A673 (cell line): ENCODE results near the gene LCMT2. TPM values are rescaled to one million over a fixed set of nuclear protein-coding genes. Genes with fewer than 3 reads are reported as not detected.

Source experiments
- BruUV-seq: library from RNA; stranded (reverse); fragments of 400-500 nt; replicated peaks from 2 replicates; lab custom pipeline; 2021; lab: Mats Ljungman, UMichigan
- CTCF ChIA-PET: fragments of 300-600 bp; sonication (Branson Sonifier 250); formaldehyde crosslinking; loops from one replicate; lab custom pipeline; 2022; ENCODE audit warnings: antibody characterized with exemption; lab: Charles Lee
- POLR2A ChIA-PET: fragments of 300-600 bp; sonication (Branson Sonifier 250); formaldehyde crosslinking; loops from one replicate; lab custom pipeline; 2022; ENCODE audit warnings: antibody characterized with exemption; ENCODE audit not compliant: low non-redundant PET; lab: Charles Lee
- DNase-seq: peaks from one replicate; pipeline ENCODE4 v3.0.0-alpha.2; 2015; ENCODE audit warnings: low spot score
- H3K27ac ChIP-seq: fragments of 200-600 bp; sonication (generic); 2 replicates; pipeline ENCODE4 v1.5.1; 2016; ENCODE audit warnings: mixed run types, low read depth, mild to moderate bottlenecking, mixed read lengths, antibody characterized with exemption, low read length; ENCODE audit not compliant: poor library complexity, severe bottlenecking
- H3K27me3 ChIP-seq: fragments of 200-600 bp; sonication (generic); replicated peaks from 2 replicates; pipeline ENCODE4 v1.6.1; 2017; ENCODE audit warnings: mixed run types, low read depth, mild to moderate bottlenecking, mixed read lengths, antibody characterized with exemption, low read length; ENCODE audit not compliant: insufficient read depth, poor library complexity
- H3K36me3 ChIP-seq: fragments of 200-600 bp; sonication (generic); 2 replicates; pipeline ENCODE4 v1.6.1; 2016; ENCODE audit warnings: mixed run types, mild to moderate bottlenecking, mixed read lengths, antibody characterized with exemption, low read length; ENCODE audit not compliant: insufficient read depth, poor library complexity, severe bottlenecking
- H3K4me1 ChIP-seq: fragments of 200-600 bp; sonication (generic); 2 replicates; pipeline ENCODE4 v1.6.1; 2017; ENCODE audit warnings: mixed run types, mild to moderate bottlenecking, mixed read lengths, antibody characterized with exemption, low read length; ENCODE audit not compliant: insufficient read depth, poor library complexity, severe bottlenecking
- H3K4me3 ChIP-seq: fragments of 200-600 bp; sonication (generic); 2 replicates; pipeline ENCODE4 v1.5.1; 2016; ENCODE audit warnings: low read depth, mixed run types, mild to moderate bottlenecking, mixed read lengths, low read length; ENCODE audit not compliant: poor library complexity, severe bottlenecking
- H3K9me3 ChIP-seq: fragments of 200-600 bp; sonication (generic); 2 replicates; pipeline ENCODE4 v1.6.1; 2016; ENCODE audit warnings: mixed run types, low read depth, mild to moderate bottlenecking, mixed read lengths, antibody characterized with exemption, low read length; ENCODE audit not compliant: poor library complexity, severe bottlenecking
- CTCF ChIP-seq: fragments of 300-800, 200-600 bp; sonication (generic); conservative IDR thresholded peaks from 2 replicates; pipeline ENCODE4 v1.5.1; 2017; ENCODE audit warnings: low read depth, mild to moderate bottlenecking, antibody characterized with exemption, low read length, moderate library complexity, mixed read lengths
- EZH2 ChIP-seq: fragments of 200-600 bp; sonication (generic); IDR thresholded peaks from 2 replicates; pipeline ENCODE4 v1.6.1; 2017; ENCODE audit warnings: borderline replicate concordance, low read depth, mild to moderate bottlenecking, mixed read lengths, antibody characterized with exemption, low read length; ENCODE audit not compliant: poor library complexity, severe bottlenecking
- intact Hi-C: fragments of 100-400 bp; cut with micrococcal nuclease; formaldehyde crosslinking; loops from one replicate; pipeline ENCODE4 v1.10.0; 2022; ENCODE audit not compliant: unreplicated experiment
- total RNA-seq: library from RNA; stranded (reverse); gene quantifications from 2 replicates; pipeline ENCODE4 v1.2.3, GENCODE V29; 2021

Gene LCMT2
- total RNA-seq, 1 experiment from 2014 or later = 17.2 TPM

GRCh38 chr15:43360821-43361220 lies 30.4 kb upstream of the LCMT2 start:
- H3K36me3 ChIP-seq = peaks cover 71% of the 10 kb centered on the region
- ChIA-PET CTCF (no interaction called here), POLR2A (interaction anchor here (0.7 kb wide), 1 partner anchor 9 kb away, joined by 5 read pairs; no protein-coding TSS in a partner anchor)
- DNase-seq = no peak
- no TSS peak for BruUV-seq
- no peaks in the 10 kb centered on the region for H3K4me1 ChIP-seq
- intact Hi-C loops = no loop called here
- TF ChIP-seq CTCF (no peak), EZH2 (no peak)
- no peak overlapping the region for H3K27ac ChIP-seq
- peaks cover 66% of the 10 kb centered on the region for H3K9me3 ChIP-seq
- H3K4me3 ChIP-seq = no peak overlapping the region
- no peaks in the 10 kb centered on the region for H3K27me3 ChIP-seq

DNA sequence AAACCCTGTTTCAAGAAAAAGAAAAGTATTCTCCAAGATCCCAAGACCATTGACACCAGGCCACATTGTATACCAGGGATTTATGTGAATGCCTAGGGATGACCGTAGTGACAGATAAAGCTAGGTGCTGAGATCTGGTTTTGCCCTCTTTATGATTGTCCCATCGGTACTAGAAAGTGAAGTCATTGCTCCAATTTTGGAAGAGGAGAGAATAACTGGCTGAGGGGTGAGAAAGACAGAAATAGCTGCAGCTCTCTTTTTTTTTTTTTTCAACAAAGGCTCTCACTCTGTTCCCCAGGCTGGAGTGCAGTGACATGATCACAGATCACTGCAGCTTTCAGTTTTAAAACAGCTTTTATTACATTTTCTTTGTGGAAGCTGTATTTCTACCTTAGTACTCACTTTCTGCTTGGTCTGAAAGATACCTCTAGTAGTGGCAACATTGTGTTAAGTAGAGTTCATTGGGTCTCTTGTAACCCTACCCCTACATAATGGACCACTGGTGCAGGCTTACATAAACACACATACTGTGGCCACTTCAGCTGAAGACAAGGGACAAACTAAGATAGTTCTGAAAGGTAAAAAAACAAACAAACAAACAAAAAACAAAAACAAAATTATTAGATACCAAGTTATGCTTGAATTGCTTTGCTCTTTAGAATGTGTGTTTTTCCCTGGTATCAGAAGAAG lies 22.5 kb upstream of the LCMT2 start:
- no peak overlapping the region for H3K4me3 ChIP-seq
- BruUV-seq = no TSS peak
- ChIA-PET POLR2A (interaction anchor here (0.5 kb wide), 1 partner anchor 31 kb away, joined by 4 read pairs; no protein-coding TSS in a partner anchor), CTCF (no interaction called here)
- no peak for TF ChIP-seq CTCF
- H3K36me3 ChIP-seq = peaks cover 10% of the 10 kb centered on the region
- H3K27me3 ChIP-seq = no peaks in the 10 kb centered on the region
- peaks cover under 1% of the 10 kb centered on the region for H3K9me3 ChIP-seq
- intact Hi-C loops = no loop called here
- no peak overlapping the region for H3K27ac ChIP-seq
- no peaks in the 10 kb centered on the region for H3K4me1 ChIP-seq
- no peak for DNase-seq

- TF ChIP-seq EZH2 (no peak), CTCF (no peak)
- Histone ChIP-seq H3K36me3 (peaks cover 12% of the 10 kb centered on the region), H3K4me1 (peaks cover 17% of the 10 kb centered on the region), H3K9me3 (no peaks in the 10 kb centered on the region), H3K27ac (no peak overlapping the region), H3K27me3 (no peaks in the 10 kb centered on the region), H3K4me3 (no peak overlapping the region)
- ChIA-PET POLR2A (no interaction called here), CTCF (no interaction called here)
- no peak for DNase-seq
- intact Hi-C loops = no loop called here
- BruUV-seq = no TSS peak
Measured at GRCh38 chr15:43347114-43347513, 16.7 kb upstream of the LCMT2 start.
